SJSA1 (cell line): ENCODE results near the gene NUP188. TPM values are rescaled to one million over a fixed set of nuclear protein-coding genes. Genes with fewer than 3 reads are reported as not detected.
"Not testable (repeated sequence)": the region's sequence is repeated elsewhere in the genome, so short reads cannot be mapped to it uniquely, and the experiment has no call there.

Experiments
- DNase-seq, 2 experiments: peaks; one replicate each; pipeline ENCODE4 v3.0.0-alpha.2; 2015 to 2020; ENCODE audit warnings: low spot score in 2 of 2, low read depth in 1 of 2
- H3K27ac ChIP-seq: fragments of 250-450 bp; sonication (Bioruptor Pico); 2 replicates; pipeline ENCODE4 v1.5.1; 2020; ENCODE audit warnings: mild to moderate bottlenecking, moderate library complexity
- H3K27me3 ChIP-seq: fragments of 250-450 bp; sonication (Bioruptor Pico); replicated peaks from 2 replicates; pipeline ENCODE4 v1.5.1; 2020; ENCODE audit warnings: mild to moderate bottlenecking, moderate library complexity
- H3K36me3 ChIP-seq: fragments of 250-450 bp; sonication (Bioruptor Pico); 2 replicates; pipeline ENCODE4 v1.5.1; 2020; ENCODE audit warnings: mild to moderate bottlenecking
- H3K4me1 ChIP-seq: fragments of 250-450 bp; sonication (Bioruptor Pico); replicated peaks from 2 replicates; pipeline ENCODE4 v1.6.1; 2021; ENCODE audit warnings: mild to moderate bottlenecking
- H3K4me3 ChIP-seq: fragments of 250-450 bp; sonication (Bioruptor Pico); 2 replicates; pipeline ENCODE4 v1.5.1; 2020; ENCODE audit warnings: mild to moderate bottlenecking
- H3K9me3 ChIP-seq: fragments of 250-450 bp; sonication (Bioruptor Pico); replicated peaks from 2 replicates; pipeline ENCODE4 v1.5.1; 2020; ENCODE audit warnings: mild to moderate bottlenecking
- total RNA-seq: library from RNA; depleted of rRNA; stranded (reverse); fragments of >200 nt; shearing (Covaris generic); gene quantifications from 2 replicates; pipeline ENCODE4 v1.2.3, GENCODE V29; 2014

Gene NUP188
- total RNA-seq, 1 experiment from 2014 or later = 76.3 TPM

- no peak for DNase-seq
- H3K4me1 ChIP-seq = peaks cover 8% of the 10 kb centered on the region
- peaks cover 17% of the 10 kb centered on the region for H3K36me3 ChIP-seq
- no peaks in the 10 kb centered on the region for H3K9me3 ChIP-seq
- no peaks in the 10 kb centered on the region for H3K27me3 ChIP-seq
- no peak overlapping the region for H3K4me3 ChIP-seq
- H3K27ac ChIP-seq = no peak overlapping the region
Observed at GRCh38 chr9:128943832-128944620, 3.5 kb upstream of the NUP188 start.

GRCh38 chr9:128944966-128945365, 2.5 kb upstream of the NUP188 start:
- H3K4me3 ChIP-seq, DNase-seq, H3K4me1 ChIP-seq, H3K27me3 ChIP-seq, H3K9me3 ChIP-seq, H3K27ac ChIP-seq: not testable (repeated sequence)
- peaks cover 24% of the 10 kb centered on the region for H3K36me3 ChIP-seq

DNA sequence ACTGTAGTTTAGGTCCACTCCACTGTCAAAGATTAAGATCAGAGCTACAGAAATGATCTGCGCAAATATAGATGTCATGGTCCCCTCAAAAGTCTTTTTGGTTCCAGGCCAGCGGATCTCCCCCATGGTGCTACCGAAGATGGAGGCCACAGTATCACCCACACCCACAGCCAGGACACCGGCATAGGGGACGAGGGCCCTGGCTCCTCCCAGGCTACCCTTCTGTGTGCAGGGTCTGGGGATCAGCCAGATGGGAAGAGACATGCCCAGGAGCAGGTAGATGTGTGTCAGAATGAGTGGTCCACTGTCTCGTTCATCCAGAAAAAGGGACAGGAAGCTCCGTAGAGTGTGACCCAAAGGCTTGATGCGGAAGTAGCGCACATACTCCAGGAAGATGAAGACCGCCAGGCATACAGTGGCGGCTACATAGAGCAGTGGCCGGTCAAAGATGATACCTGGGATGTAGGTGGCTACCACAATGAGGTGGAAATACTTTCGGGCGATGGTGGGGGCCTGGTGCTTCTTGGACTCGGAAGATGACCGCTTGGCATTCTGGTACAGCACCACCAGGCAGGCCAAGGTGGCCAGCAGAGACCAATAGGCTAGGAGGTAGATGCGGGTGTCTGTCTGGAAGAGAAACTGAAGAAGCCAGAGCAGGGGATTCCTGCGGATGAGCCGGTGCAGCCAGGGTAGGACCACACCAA, 1.5 kb upstream of the NUP188 start:
- Histone ChIP-seq H3K27me3 (no peaks in the 10 kb centered on the region), H3K4me3 (no peak overlapping the region), H3K9me3 (no peaks in the 10 kb centered on the region), H3K36me3 (peaks cover 34% of the 10 kb centered on the region), H3K27ac (no peak overlapping the region), H3K4me1 (peaks cover 8% of the 10 kb centered on the region)
- no peak for DNase-seq

DNA sequence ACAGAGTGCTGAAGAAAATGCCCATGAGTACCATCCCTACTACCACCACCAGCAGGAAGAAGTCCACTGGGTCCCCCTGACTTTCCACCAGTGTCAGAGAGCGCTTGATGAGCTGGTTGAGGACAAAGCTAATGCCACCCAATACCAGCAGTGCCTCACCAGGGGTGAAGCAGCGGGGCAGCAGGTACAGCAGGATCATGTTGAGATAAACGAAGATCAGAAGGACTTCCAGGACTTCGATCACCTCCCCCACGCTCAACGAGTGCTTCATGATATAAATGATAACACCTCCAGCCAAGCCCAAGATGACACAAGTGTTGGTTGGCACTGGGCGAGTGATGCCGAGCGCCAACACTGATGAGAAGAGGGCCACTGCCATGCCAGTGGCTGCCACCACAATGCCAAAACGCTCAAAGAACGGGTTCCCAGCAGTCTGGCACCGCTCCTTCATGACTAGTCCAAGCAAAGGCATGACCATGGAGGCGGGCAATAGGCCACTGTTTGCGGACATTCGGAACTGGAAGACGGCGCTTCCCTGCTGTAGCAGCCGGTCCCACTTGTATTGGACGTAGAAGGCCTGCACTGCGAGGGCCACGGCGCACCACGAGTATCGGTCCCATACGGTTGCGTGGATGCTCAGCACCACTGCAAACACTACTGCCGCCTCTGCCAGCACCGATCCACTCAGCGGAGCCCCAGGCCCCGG, 775 bp upstream of the NUP188 start:
- H3K36me3 ChIP-seq = peaks cover 40% of the 10 kb centered on the region
- peak overlapping the region; percentile 82 for H3K4me3 ChIP-seq
- no peaks in the 10 kb centered on the region for H3K9me3 ChIP-seq
- peak overlapping the region; percentile 84; the same call in 1 of the 2 replicates for H3K27ac ChIP-seq
- no peak for DNase-seq
- H3K4me1 ChIP-seq = peaks cover 8% of the 10 kb centered on the region
- H3K27me3 ChIP-seq = no peaks in the 10 kb centered on the region

GRCh38 chr9:128947277-128947526, 297 bp upstream of the NUP188 start:
- Histone ChIP-seq H3K4me1 (peaks cover 8% of the 10 kb centered on the region), H3K9me3 (no peaks in the 10 kb centered on the region), H3K27me3 (no peaks in the 10 kb centered on the region), H3K36me3 (peaks cover 45% of the 10 kb centered on the region), H3K27ac (peak overlapping the region; percentile 84; the same call in 1 of the 2 replicates), H3K4me3 (peak overlapping the region; percentile 82)
- DNase-seq = no peak

DNA sequence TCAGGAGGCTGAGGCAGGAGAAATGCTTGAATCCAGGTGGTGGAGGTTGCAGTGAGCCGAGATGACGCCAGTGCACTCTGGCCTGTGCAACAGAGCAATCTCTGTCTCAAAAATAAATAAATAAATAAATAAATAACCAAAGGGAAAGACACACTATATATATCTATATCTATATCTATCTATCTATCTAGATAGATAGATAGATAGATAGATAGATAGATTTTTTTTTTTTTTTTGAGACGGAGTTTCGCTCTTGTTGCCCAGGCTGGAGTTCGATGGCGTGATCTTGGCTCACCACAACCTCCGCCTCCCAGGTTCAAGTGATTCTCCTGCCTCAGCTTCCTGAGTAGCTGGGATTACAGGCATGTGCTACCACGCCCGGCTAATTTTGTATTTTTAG, 13.9 kb downstream of the NUP188 start:
- not testable (repeated sequence) for H3K27ac ChIP-seq, H3K4me3 ChIP-seq, H3K9me3 ChIP-seq

DNA sequence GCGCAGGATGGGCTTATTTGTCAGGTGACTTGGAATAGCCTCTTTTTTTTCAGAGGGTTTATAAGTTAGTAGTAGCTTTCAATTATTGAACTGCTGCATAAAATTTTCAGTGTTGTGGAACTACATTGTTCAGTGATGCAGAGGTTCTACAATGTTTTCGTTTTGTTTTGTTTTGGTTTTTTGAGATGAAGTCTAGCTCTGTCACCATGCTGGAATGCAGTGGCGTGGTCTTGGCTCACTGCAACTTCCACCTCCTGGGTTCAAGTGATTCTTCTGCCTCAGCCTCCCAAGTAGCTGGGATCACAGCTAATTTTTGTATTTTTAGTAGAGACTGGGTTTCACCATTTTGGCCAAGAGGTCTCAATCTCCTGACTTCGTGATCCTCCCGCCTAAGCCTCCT, 22.0 kb downstream of the NUP188 start:
- 0 out of 2 replicates have a peak overlapping the region, but pooled peaks have one; percentile 3 for H3K27ac ChIP-seq
- peak in 1 of 2 experiments; percentile 7 for DNase-seq
- no peaks in the 10 kb centered on the region for H3K9me3 ChIP-seq
- H3K36me3 ChIP-seq = peaks cover 68% of the 10 kb centered on the region
- no peak overlapping the region for H3K4me3 ChIP-seq
- H3K27me3 ChIP-seq = no peaks in the 10 kb centered on the region
- peaks cover 23% of the 10 kb centered on the region for H3K4me1 ChIP-seq

More for the DNA sequence above, 13.9 kb downstream of the NUP188 start:
- DNase-seq, H3K27me3 ChIP-seq, H3K4me1 ChIP-seq: not testable (repeated sequence)
- peaks cover 52% of the 10 kb centered on the region for H3K36me3 ChIP-seq

DNA sequence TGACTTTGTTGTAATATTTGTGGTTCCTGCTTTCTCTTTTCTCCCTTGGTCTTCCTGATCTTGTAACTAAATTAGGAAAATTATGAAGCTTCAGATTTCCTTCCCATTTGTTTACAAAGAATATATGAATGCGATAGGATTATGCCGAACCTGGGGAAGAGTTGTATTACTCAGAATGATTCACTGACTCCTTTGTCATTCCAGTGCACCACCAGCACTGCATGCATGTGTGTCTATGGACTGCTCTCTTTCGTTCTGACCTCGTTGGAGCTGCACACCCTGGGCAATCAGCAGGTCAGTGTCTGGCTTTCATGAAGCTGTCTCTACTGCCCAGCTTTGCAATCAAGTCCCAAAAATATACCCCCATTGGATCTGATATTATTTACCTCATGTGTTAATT, 25.5 kb downstream of the NUP188 start:
- no peaks in the 10 kb centered on the region for H3K27me3 ChIP-seq
- no peaks in the 10 kb centered on the region for H3K9me3 ChIP-seq
- no peak overlapping the region for H3K4me3 ChIP-seq
- peaks cover 23% of the 10 kb centered on the region for H3K4me1 ChIP-seq
- peaks cover 89% of the 10 kb centered on the region for H3K36me3 ChIP-seq
- peak; percentile 19 to 47 for DNase-seq
- H3K27ac ChIP-seq = no peak overlapping the region

DNA sequence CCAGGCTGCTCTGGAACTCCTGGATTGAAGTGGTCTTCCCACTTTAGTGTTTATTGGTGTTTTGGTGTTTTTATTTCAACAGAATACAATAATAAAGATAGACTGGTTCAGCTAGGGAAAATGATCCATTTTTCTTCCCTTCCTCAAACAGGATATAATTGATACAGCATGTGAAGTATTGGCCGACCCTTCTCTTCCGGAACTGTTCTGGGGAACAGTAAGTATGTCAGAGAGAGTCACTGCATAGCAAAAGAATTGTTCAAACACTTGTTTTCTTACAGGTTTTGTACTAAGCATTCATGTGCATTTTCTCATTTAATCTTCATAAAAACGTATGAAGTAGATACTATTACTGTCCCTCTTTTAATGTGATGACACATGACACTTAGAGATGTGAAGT, 31.6 kb downstream of the NUP188 start:
- no peak for DNase-seq

GRCh38 chr9:128983536-128983935, 36.0 kb downstream of the NUP188 start:
- Histone ChIP-seq H3K36me3 (peaks cover 88% of the 10 kb centered on the region), H3K4me1 (0 out of 2 replicates have a peak, but pooled peaks cover 6% of the 10 kb centered on the region), H3K9me3 (no peaks in the 10 kb centered on the region), H3K27ac (no peak overlapping the region), H3K4me3 (no peak overlapping the region), H3K27me3 (no peaks in the 10 kb centered on the region)
- DNase-seq = no peak

More for the DNA sequence above, 31.6 kb downstream of the NUP188 start:
- H3K4me1 ChIP-seq = no peaks in the 10 kb centered on the region
- peaks cover 85% of the 10 kb centered on the region for H3K36me3 ChIP-seq
- H3K27ac ChIP-seq = no peak overlapping the region
- H3K4me3 ChIP-seq = no peak overlapping the region
- H3K9me3 ChIP-seq = no peaks in the 10 kb centered on the region
- H3K27me3 ChIP-seq = no peaks in the 10 kb centered on the region

DNA sequence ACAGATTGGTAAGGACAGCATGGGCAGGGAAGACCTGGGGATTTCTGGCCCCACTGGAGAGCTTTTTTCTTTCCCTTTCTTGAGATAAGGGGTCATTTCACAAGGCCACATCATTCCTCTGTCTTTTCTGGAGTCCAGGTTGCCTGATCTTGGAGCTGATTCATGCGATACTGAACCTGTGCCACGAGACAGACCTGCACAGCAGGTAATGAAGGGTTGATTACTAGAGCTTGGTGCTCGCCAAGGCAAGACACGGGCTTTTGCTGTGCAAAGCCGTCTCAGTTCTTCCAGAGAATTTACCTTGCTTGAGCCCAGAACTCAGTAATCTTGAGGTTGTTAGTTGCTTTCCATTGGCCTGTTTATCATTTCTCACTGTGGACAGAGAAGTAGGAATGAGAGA, 39.2 kb downstream of the NUP188 start:
- 0 out of 2 replicates have a peak, but pooled peaks cover 6% of the 10 kb centered on the region for H3K4me1 ChIP-seq
- no peaks in the 10 kb centered on the region for H3K27me3 ChIP-seq
- H3K4me3 ChIP-seq = no peak overlapping the region
- H3K9me3 ChIP-seq = no peaks in the 10 kb centered on the region
- peaks cover 74% of the 10 kb centered on the region for H3K36me3 ChIP-seq
- H3K27ac ChIP-seq = no peak overlapping the region
- no peak for DNase-seq

DNA sequence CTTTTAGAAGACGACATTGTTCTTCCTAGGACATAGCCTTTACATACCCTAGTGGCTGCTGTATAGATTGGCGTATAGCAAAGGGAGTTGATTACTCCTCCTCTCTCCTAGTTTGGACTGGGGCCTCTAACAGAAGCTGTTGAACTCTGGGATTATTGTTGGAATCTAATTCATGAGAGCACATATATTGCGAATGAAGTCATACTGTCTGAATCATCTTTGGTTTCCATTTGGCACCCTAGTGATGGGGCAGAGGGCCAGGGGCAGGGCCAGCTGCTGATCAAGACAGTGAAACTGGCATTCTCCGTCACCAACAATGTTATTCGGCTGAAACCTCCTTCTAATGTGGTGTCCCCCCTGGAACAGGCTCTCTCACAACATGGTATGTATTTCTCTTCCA, 40.3 kb downstream of the NUP188 start:
- Histone ChIP-seq H3K9me3 (no peaks in the 10 kb centered on the region), H3K27ac (no peak overlapping the region), H3K27me3 (no peaks in the 10 kb centered on the region), H3K4me1 (0 out of 2 replicates have a peak, but pooled peaks cover 6% of the 10 kb centered on the region), H3K36me3 (peaks cover 73% of the 10 kb centered on the region), H3K4me3 (no peak overlapping the region)
- no peak for DNase-seq

DNA sequence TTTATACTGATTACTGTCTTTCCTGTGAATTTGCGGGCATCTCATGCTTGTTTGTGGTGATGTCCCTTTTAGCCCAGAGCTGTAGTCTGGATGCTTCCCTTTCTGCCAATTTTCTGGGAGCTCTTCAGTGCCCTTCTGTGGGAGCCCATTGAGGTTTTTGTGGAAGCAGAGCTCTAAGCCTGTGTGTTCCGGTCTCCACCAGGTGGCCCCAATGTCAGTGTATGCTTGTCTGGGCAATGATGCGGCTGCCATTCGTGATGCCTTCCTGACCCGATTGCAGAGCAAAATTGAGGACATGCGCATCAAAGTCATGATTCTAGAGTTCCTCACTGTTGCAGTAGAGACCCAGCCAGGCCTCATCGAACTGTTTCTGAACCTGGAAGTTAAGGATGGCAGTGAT, 45.5 kb downstream of the NUP188 start:
- DNase-seq = no peak
- no peaks in the 10 kb centered on the region for H3K27me3 ChIP-seq
- no peaks in the 10 kb centered on the region for H3K4me1 ChIP-seq
- H3K4me3 ChIP-seq = no peak overlapping the region
- no peak overlapping the region for H3K27ac ChIP-seq
- peaks cover 76% of the 10 kb centered on the region for H3K36me3 ChIP-seq
- H3K9me3 ChIP-seq = no peaks in the 10 kb centered on the region

GRCh38 chr9:128995791-128996190, 48.3 kb downstream of the NUP188 start:
- no peak overlapping the region for H3K4me3 ChIP-seq
- no peaks in the 10 kb centered on the region for H3K9me3 ChIP-seq
- H3K4me1 ChIP-seq = no peaks in the 10 kb centered on the region
- H3K27ac ChIP-seq = no peak overlapping the region
- H3K27me3 ChIP-seq = no peaks in the 10 kb centered on the region
- peaks cover 84% of the 10 kb centered on the region for H3K36me3 ChIP-seq
- no peak for DNase-seq
